CD4-positive, alpha-beta T cell (primary cell): ENCODE data around the gene STX1B. TPM values are rescaled to one million over a fixed set of nuclear protein-coding genes. Genes with fewer than 3 reads are reported as not detected.

ENCODE experiments used
- ATAC-seq: fragments of 200-7000 bp; cut with Tn5 transposase; one replicate; pipeline ENCODE4 v1.10.0; 2022; ENCODE audit warnings: mild to moderate bottlenecking; ENCODE audit not compliant: poor library complexity
- CTCF ChIA-PET: fragments of 350-600 bp; sonication (Branson Sonifier 250); formaldehyde crosslinking; loops from one replicate; lab custom pipeline; 2021; ENCODE audit warnings: antibody characterized with exemption, inconsistent platforms; lab: Charles Lee
- POLR2A ChIA-PET: fragments of 350-600 bp; sonication (Branson Sonifier 250); formaldehyde crosslinking; loops from one replicate; lab custom pipeline; 2021; ENCODE audit warnings: antibody characterized with exemption, inconsistent platforms; lab: Charles Lee
- DNase-seq, 14 experiments: peaks; one replicate each; pipeline ENCODE4 v3.0.0-alpha.2; 2013 to 2020; ENCODE audit warnings: mixed read lengths in 2 of 14
- H3K27ac ChIP-seq, 2 donors: one replicate each; pipeline versions ENCODE4 v1.5.1 to v1.7.0; 2013; ENCODE audit warnings: low read length in 2 of 2, low read depth in 1 of 2, mild to moderate bottlenecking in 1 of 2
- H3K27me3 ChIP-seq, 2 experiments: 1 replicate in 1 of 2; 2 replicates in 1 of 2; pipeline versions ENCODE4 v1.6.1 to v1.7.0; 2013; ENCODE audit warnings: low read length in 2 of 2, control low read depth in 1 of 2, mild to moderate bottlenecking in 1 of 2, moderate library complexity in 1 of 2; ENCODE audit not compliant: insufficient read depth in 2 of 2, control insufficient read depth in 1 of 2
- H3K36me3 ChIP-seq: one replicate; pipeline ENCODE4 v1.6.1; 2013; ENCODE audit warnings: low read length, control low read depth; ENCODE audit not compliant: insufficient read depth
- H3K4me1 ChIP-seq: one replicate; pipeline ENCODE4 v1.6.1; 2013; ENCODE audit warnings: low read length, control low read depth; ENCODE audit not compliant: insufficient read depth
- H3K4me3 ChIP-seq: one replicate; pipeline ENCODE4 v1.5.1; 2013; ENCODE audit warnings: mild to moderate bottlenecking, low read length, moderate library complexity
- H3K9me3 ChIP-seq, 2 experiments: 1 replicate in 1 of 2; 2 replicates in 1 of 2; pipeline versions ENCODE4 v1.6.1 to v1.7.0; 2013; ENCODE audit warnings: low read length in 2 of 2, mild to moderate bottlenecking in 2 of 2, control low read depth in 1 of 2, moderate library complexity in 1 of 2; ENCODE audit not compliant: control insufficient read depth in 1 of 2, insufficient read depth in 1 of 2
- H3K27ac Mint-ChIP-seq: one replicate; pipeline ENCODE4 v1.8.0; 2020; ENCODE audit warnings: mixed read lengths
- H3K27me3 Mint-ChIP-seq: one replicate; pipeline ENCODE4 v1.8.0; 2021; ENCODE audit warnings: mixed read lengths
- H3K36me3 Mint-ChIP-seq: one replicate; pipeline ENCODE4 v1.8.0; 2021; ENCODE audit warnings: low read depth, mixed read lengths
- H3K4me1 Mint-ChIP-seq: one replicate; pipeline ENCODE4 v1.8.0; 2021; ENCODE audit warnings: low read depth, mixed read lengths
- H3K4me3 Mint-ChIP-seq: one replicate; pipeline ENCODE4 v1.8.0; 2020; ENCODE audit warnings: mild to moderate bottlenecking, mixed read lengths
- H3K9me3 Mint-ChIP-seq: one replicate; pipeline ENCODE4 v1.8.0; 2020; ENCODE audit warnings: mixed read lengths
- intact Hi-C, 2 experiments: fragments of 100-400 bp; cut with DNase I in 1 of 2; cut with micrococcal nuclease in 1 of 2; formaldehyde crosslinking; loops; one replicate each; pipeline versions ENCODE4 v1.15.1 to v1.9.0; 2023 to 2025; cut with DNase I, micrococcal nuclease
- total RNA-seq, 174 experiments: library from RNA in 2 of 174; stranded (reverse) in 2 of 174; gene quantifications; one replicate each; pipeline ENCODE4 v1.2.3 and lab custom pipeline; 2021 to 2026
- TF ChIP-seq, protein P1 (sequence below): fragments of 200-600 bp; IDR thresholded peaks from one replicate; pipeline ENCODE4 v1.8.0; 2022; ENCODE audit warnings: antibody characterized with exemption, mild to moderate bottlenecking

Gene STX1B
- total RNA-seq, 2 experiments from 2014 or later = 2.9 to 3.1 TPM

DNA sequence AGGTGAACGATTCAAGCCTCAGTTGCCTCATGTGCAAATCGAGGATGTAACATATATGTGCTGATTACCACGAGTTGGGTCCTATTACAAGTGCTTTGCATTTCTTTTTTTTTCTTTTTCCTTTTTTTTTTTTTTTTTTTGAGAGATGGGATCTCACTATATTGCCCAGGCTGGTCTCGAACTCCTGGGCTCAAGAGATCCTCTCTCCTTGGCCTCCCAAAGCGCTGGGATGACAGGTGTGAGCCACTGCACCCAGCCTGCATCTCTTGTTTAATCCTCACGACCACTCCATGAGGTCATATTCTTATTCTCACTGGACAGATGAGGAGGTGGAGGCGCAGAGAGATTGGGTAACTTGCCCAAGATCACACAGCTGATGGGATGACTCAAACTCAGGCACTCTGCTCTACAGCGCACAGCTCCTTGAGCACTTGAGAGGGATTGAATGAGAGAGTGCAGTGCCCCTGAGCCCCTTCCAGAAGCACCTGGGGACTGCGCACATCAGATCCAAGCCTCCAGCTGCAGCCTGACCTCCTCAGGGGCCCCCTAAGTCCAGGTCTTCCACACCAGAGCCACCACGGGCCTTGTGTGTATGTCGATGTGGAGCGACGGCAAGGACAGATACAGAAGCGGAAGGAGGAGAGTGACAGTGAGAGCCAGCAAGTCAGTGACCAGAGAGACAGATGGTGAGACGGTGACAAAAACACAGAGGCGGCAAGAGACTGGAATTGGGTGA is 4.9 kb downstream of the STX1B start:
- H3K27me3 Mint-ChIP-seq = no peaks in the 10 kb centered on the region
- Histone ChIP-seq H3K27me3 (no peaks in the 10 kb centered on the region), H3K4me3 (no peak overlapping the region), H3K9me3 (no peaks in the 10 kb centered on the region), H3K36me3 (no peaks in the 10 kb centered on the region), H3K4me1 (peaks cover 2% of the 10 kb centered on the region), H3K27ac (no peak overlapping the region)
- DNase-seq (no peak), ATAC-seq (no peak)
- no peaks in the 10 kb centered on the region for H3K9me3 Mint-ChIP-seq
- POLR2A ChIA-PET = no interaction called here
- CTCF ChIA-PET = no interaction called here
- TF ChIP-seq, protein P1, sequence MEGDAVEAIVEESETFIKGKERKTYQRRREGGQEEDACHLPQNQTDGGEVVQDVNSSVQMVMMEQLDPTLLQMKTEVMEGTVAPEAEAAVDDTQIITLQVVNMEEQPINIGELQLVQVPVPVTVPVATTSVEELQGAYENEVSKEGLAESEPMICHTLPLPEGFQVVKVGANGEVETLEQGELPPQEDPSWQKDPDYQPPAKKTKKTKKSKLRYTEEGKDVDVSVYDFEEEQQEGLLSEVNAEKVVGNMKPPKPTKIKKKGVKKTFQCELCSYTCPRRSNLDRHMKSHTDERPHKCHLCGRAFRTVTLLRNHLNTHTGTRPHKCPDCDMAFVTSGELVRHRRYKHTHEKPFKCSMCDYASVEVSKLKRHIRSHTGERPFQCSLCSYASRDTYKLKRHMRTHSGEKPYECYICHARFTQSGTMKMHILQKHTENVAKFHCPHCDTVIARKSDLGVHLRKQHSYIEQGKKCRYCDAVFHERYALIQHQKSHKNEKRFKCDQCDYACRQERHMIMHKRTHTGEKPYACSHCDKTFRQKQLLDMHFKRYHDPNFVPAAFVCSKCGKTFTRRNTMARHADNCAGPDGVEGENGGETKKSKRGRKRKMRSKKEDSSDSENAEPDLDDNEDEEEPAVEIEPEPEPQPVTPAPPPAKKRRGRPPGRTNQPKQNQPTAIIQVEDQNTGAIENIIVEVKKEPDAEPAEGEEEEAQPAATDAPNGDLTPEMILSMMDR = no peak
- H3K4me3 Mint-ChIP-seq = no peak overlapping the region
- no peaks in the 10 kb centered on the region for H3K36me3 Mint-ChIP-seq
- peaks cover 6% of the 10 kb centered on the region for H3K4me1 Mint-ChIP-seq
- intact Hi-C loops = no loop called here
- no peak overlapping the region for H3K27ac Mint-ChIP-seq

DNA sequence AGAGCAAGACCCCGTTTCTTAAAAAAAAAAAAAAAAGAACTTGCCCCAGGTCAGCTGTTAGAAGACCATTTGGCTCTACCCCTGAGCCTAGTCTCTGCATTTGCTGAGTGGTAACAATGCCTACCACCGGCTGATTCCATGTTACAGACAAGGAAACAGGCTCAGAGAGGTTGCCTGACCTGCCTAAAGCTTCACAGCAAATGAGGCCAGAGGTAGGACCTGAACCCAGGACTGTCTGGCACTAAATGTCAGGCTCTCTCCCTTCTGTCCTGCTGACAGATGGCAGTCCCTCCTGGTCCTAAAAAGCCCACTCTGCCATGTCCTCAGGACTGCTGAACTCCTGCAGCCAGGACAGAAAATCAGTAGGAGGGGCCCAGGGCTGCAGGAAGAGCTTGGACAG is 5.8 kb downstream of the STX1B start:
- Mint-ChIP-seq H3K27ac (no peak overlapping the region), H3K36me3 (no peaks in the 10 kb centered on the region), H3K9me3 (no peaks in the 10 kb centered on the region), H3K27me3 (no peaks in the 10 kb centered on the region), H3K4me3 (no peak overlapping the region), H3K4me1 (peaks cover 2% of the 10 kb centered on the region)
- Histone ChIP-seq H3K36me3 (no peaks in the 10 kb centered on the region), H3K4me3 (no peak overlapping the region), H3K9me3 (no peaks in the 10 kb centered on the region), H3K4me1 (no peaks in the 10 kb centered on the region), H3K27ac (no peak overlapping the region), H3K27me3 (no peaks in the 10 kb centered on the region)
- CTCF ChIA-PET = no interaction called here
- TF ChIP-seq, protein P1 = no peak
- DNase-seq (no peak), ATAC-seq (no peak)
- POLR2A ChIA-PET = no interaction called here
- intact Hi-C loops = no loop called here

DNA sequence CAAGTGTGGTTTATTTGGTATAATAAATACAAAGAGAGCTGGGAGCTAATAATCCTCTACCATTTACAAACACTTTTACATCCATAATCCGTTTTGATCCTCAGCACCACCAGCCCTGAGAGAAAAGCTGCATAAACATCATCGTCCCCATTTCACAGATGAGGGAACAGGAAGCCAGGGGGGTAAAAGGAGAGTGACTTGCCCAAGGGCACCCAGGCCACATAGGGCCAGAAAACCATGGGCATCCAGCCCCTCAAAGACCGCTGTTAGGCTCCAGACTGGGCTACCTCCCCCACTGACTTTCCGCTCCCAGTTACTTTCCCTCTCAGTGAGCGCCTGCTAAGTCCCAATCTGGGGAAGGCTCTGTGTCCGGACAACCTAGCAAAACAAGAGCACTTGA is 6.7 kb downstream of the STX1B start:
- H3K4me3 Mint-ChIP-seq = no peak overlapping the region
- H3K27ac Mint-ChIP-seq = no peak overlapping the region
- H3K9me3 Mint-ChIP-seq = no peaks in the 10 kb centered on the region
- H3K27me3 ChIP-seq = no peaks in the 10 kb centered on the region
- H3K4me1 ChIP-seq = no peaks in the 10 kb centered on the region
- H3K27ac ChIP-seq = no peak overlapping the region
- H3K27me3 Mint-ChIP-seq = no peaks in the 10 kb centered on the region
- intact Hi-C loops = no loop called here
- CTCF ChIA-PET = no interaction called here
- no peaks in the 10 kb centered on the region for H3K36me3 Mint-ChIP-seq
- no peak for ATAC-seq
- no peak overlapping the region for H3K4me3 ChIP-seq
- TF ChIP-seq, protein P1 = no peak
- no peaks in the 10 kb centered on the region for H3K4me1 Mint-ChIP-seq
- POLR2A ChIA-PET = no interaction called here
- DNase-seq = no peak
- no peaks in the 10 kb centered on the region for H3K9me3 ChIP-seq
- H3K36me3 ChIP-seq = no peaks in the 10 kb centered on the region
